Panc1 (cell line): ENCODE measurements around the gene ANO8. TPM values are rescaled to one million over a fixed set of nuclear protein-coding genes. Genes with fewer than 3 reads are reported as not detected.

Experiments
- ATAC-seq: fragments of 200-7000 bp; cut with Tn5 transposase; 2 replicates; pipeline ENCODE4 v1.9.1; 2020; ENCODE audit warnings: mild to moderate bottlenecking, moderate library complexity
- BruUV-seq: library from RNA; stranded (reverse); fragments of 400-500 nt; replicated peaks from 2 replicates; lab custom pipeline; 2021; lab: Mats Ljungman, UMichigan
- CTCF ChIA-PET: fragments of 300-600 bp; sonication (Branson Sonifier 250); formaldehyde crosslinking; loops from one replicate; lab custom pipeline; 2022; ENCODE audit warnings: antibody characterized with exemption; lab: Charles Lee
- POLR2A ChIA-PET: fragments of 300-600 bp; sonication (Branson Sonifier 250); formaldehyde crosslinking; loops from one replicate; lab custom pipeline; 2022; ENCODE audit warnings: antibody characterized with exemption; lab: Charles Lee
- DNase-seq: peaks from one replicate; pipeline ENCODE4 v3.0.0-alpha.2; 2010; ENCODE audit warnings: low read depth, low spot score
- H3K27ac ChIP-seq: 2 replicates; pipeline ENCODE4 v1.5.1; 2011; ENCODE audit warnings: mild to moderate bottlenecking, low read length, inconsistent platforms
- H3K27me3 ChIP-seq: fragments of 200-500 bp; sonication (Bioruptor generic); 2 replicates; pipeline ENCODE4 v1.6.0; 2014; ENCODE audit warnings: low read length, inconsistent platforms; ENCODE audit not compliant: control insufficient read depth, insufficient read depth
- H3K36me3 ChIP-seq: fragments of 200-500 bp; sonication (Bioruptor generic); 2 replicates; pipeline ENCODE4 v1.5.1; 2014; ENCODE audit warnings: inconsistent platforms, mild to moderate bottlenecking, low read length, moderate library complexity; ENCODE audit not compliant: control insufficient read depth, insufficient read depth
- H3K4me1 ChIP-seq: 2 replicates; pipeline ENCODE4 v1.5.1; 2011; ENCODE audit warnings: inconsistent platforms, mild to moderate bottlenecking, low read length, moderate library complexity; ENCODE audit not compliant: control insufficient read depth, insufficient read depth
- H3K4me3 ChIP-seq, 2 experiments: 2 replicates each; pipeline ENCODE4 v1.5.1; 2011 to 2012; ENCODE audit warnings: low read depth in 2 of 2, low read length in 2 of 2, mild to moderate bottlenecking in 2 of 2, inconsistent platforms in 1 of 2, moderate library complexity in 1 of 2
- H3K9me3 ChIP-seq: fragments of 200-500 bp; sonication (Bioruptor generic); 2 replicates; pipeline ENCODE4 v1.5.1; 2014; ENCODE audit warnings: low read depth, mild to moderate bottlenecking, inconsistent platforms, low read length, moderate library complexity; ENCODE audit not compliant: control insufficient read depth, insufficient read depth
- CTCF ChIP-seq: fragments of 450-650 bp; IDR thresholded peaks from 2 replicates; pipeline ENCODE4 v1.5.1; 2017; ENCODE audit warnings: mild to moderate bottlenecking
- POLR2AphosphoS5 ChIP-seq: IDR thresholded peaks from 2 replicates; pipeline ENCODE4 v1.6.1; 2012; ENCODE audit warnings: mild to moderate bottlenecking, low read depth, low read length, moderate library complexity
- REST ChIP-seq, 2 experiments: IDR thresholded peaks; 2 replicates each; pipeline ENCODE4 v1.6.1; 2011 to 2012; ENCODE audit warnings: low read depth in 2 of 2, control low read depth in 1 of 2, low read length in 1 of 2, mild to moderate bottlenecking in 1 of 2, moderate library complexity in 1 of 2; ENCODE audit not compliant: insufficient read depth in 1 of 2
- SIN3A ChIP-seq: IDR thresholded peaks from 2 replicates; pipeline ENCODE4 v1.6.1; 2012; ENCODE audit warnings: low read depth, mild to moderate bottlenecking, low read length, moderate library complexity, borderline replicate concordance; ENCODE audit not compliant: insufficient read depth
- TCF7L2 ChIP-seq: IDR thresholded peaks from 2 replicates; pipeline ENCODE4 v1.6.1; 2011; ENCODE audit warnings: mild to moderate bottlenecking, low read depth, low read length, inconsistent platforms
- in situ Hi-C: cut with HindIII; loops from 2 replicates; pipeline ENCODE4 v1.10.0; 2016; ENCODE audit warnings: low sequenced_read_pairs, low pct_unique_long_range_greater_than_20kb
- intact Hi-C: fragments of 100-400 bp; cut with micrococcal nuclease; formaldehyde crosslinking; loops from one replicate; pipeline ENCODE4 v1.10.0; 2022; ENCODE audit not compliant: unreplicated experiment
- total RNA-seq: library from RNA; stranded (reverse); gene quantifications from one replicate; pipeline ENCODE4 v1.2.1, GENCODE V29; 2021; ENCODE audit not compliant: unreplicated experiment

ANO8 gene
- total RNA-seq, 1 experiment from 2014 or later = 13.5 TPM

- Histone ChIP-seq H3K9me3 (no peaks in the 10 kb centered on the region), H3K27me3 (no peaks in the 10 kb centered on the region), H3K4me3 (no peak overlapping the region), H3K27ac (no peak overlapping the region), H3K4me1 (peaks cover 8% of the 10 kb centered on the region; the same call in 1 of the 2 replicates), H3K36me3 (peaks cover 7% of the 10 kb centered on the region; the same call in 1 of the 2 replicates)
- POLR2A ChIA-PET = interaction anchor here (0.5 kb wide), 1 partner anchor 28 kb away, joined by 7 read pairs; no protein-coding TSS in a partner anchor
- CTCF ChIA-PET = interaction anchor here (0.6 to 1.0 kb wide), 3 partner anchors 25 to 561 kb away, joined by 3 to 5 read pairs (median 4); no protein-coding TSS in a partner anchor
- in situ Hi-C loops (no loop called here), intact Hi-C loops (no loop called here)
- ATAC-seq (no peak), DNase-seq (no peak)
- TF ChIP-seq POLR2AphosphoS5 (no peak), SIN3A (no peak), CTCF (no peak), REST (IDR thresholded peaks at IDR 0.05; ENCODE audit: insufficient read depth in 1 of 2, low read depth in 2 of 2, low read length in 1 of 2) (no peak), TCF7L2 (no peak)
- no TSS peak for BruUV-seq
Observed at GRCh38 chr19:17332677-17333581, 1.7 kb downstream of the ANO8 start.

DNA sequence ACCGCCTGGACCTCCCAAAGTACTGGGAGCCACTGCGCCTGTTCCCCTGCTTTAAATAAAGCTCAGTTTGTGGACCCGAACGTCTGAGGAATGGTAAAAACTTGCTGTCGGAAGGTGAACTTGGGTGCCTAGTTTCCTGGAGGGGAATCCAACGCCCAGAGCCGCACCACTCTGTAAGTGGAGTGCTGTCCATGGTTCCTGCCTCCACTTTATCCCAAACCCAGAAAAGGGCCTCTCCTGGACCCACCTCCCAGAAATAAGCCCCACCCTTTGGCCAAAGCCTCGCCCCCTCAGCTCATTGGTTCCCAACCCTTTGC, 2.3 kb downstream of the ANO8 start:
- H3K4me1 ChIP-seq = peaks cover 8% of the 10 kb centered on the region; the same call in 1 of the 2 replicates
- H3K4me3 ChIP-seq = no peak overlapping the region
- peak; percentile 59 to 61; a peak in 1 of 4 replicates for TF ChIP-seq REST (IDR thresholded peaks at IDR 0.05; ENCODE audit: insufficient read depth in 1 of 2, low read depth in 2 of 2, low read length in 1 of 2)
- no peak for TF ChIP-seq TCF7L2
- TF ChIP-seq SIN3A = no peak
- TF ChIP-seq CTCF = no peak
- TF ChIP-seq POLR2AphosphoS5 = no peak
- ChIA-PET POLR2A (interaction anchor here (0.5 kb wide), 1 partner anchor 29 kb away, joined by 7 read pairs; no protein-coding TSS in a partner anchor), CTCF (interaction anchor here (0.6 to 1.0 kb wide), 2 partner anchors 26 to 560 kb away, joined by 3 to 5 read pairs; no protein-coding TSS in a partner anchor)
- no peaks in the 10 kb centered on the region for H3K27me3 ChIP-seq
- no peak for ATAC-seq
- H3K27ac ChIP-seq = no peak overlapping the region
- intact Hi-C loops = no loop called here
- BruUV-seq = no TSS peak
- H3K36me3 ChIP-seq = peaks cover 7% of the 10 kb centered on the region; the same call in 1 of the 2 replicates
- H3K9me3 ChIP-seq = no peaks in the 10 kb centered on the region
- in situ Hi-C loops = no loop called here
- no peak for DNase-seq
